ENCODE data around the gene PFKFB4.

The PFKFB4 gene

GRCh38 chr3:48584836-48585235 lies 28.2 kb upstream of the PFKFB4 start:
- no peak for DNase-seq (ENCODE audit: low spot score)

GRCh38 chr3:48581621-48582481 lies 25.2 kb upstream of the PFKFB4 start:
- DNase-seq (ENCODE audit: low spot score) = no peak

DNA sequence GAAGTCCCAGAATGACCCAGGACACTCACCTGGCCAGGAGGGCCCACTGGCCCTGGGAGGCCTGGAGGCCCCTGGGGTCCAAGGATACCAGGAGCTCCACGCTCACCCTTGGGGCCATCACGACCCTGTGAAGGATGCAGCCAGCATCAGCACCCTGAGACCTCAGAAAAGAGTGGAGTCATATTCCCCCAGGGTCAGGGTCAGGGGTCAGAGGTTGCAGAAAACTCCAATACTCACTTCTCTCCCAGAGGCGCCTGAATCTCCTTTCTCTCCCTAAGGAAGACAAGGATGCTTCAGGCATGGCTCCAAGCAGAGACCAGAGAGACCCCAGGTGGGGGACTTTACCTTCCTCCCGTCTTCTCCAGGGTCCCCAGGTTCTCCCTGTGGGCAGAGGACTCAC lies 20.0 kb upstream of the PFKFB4 start:
- DNase-seq (ENCODE audit: low spot score) = no peak

DNA sequence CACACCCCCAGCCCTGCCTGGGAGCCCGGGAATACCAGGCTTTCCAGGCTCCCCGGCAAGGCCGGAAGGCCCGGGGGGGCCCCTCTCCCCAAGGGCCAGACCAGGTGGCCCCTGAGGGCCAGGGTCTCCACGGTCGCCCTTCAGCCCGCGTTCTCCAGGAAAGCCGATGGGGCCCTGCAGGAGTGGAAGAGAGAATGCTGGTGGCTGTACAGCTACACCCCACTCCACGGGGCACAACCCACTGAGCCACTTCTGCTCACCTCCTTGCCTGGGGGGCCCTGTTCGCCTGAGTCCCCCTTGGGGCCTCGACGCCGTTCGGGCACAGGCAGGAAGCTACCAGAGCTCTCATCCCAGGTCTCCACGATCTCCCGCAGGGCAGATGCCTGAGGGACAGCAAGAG lies 18.8 kb upstream of the PFKFB4 start:
- DNase-seq (ENCODE audit: low spot score) = no peak

GRCh38 chr3:48573973-48574585 lies 17.5 kb upstream of the PFKFB4 start:
- DNase-seq (ENCODE audit: low spot score) = no peak

DNA sequence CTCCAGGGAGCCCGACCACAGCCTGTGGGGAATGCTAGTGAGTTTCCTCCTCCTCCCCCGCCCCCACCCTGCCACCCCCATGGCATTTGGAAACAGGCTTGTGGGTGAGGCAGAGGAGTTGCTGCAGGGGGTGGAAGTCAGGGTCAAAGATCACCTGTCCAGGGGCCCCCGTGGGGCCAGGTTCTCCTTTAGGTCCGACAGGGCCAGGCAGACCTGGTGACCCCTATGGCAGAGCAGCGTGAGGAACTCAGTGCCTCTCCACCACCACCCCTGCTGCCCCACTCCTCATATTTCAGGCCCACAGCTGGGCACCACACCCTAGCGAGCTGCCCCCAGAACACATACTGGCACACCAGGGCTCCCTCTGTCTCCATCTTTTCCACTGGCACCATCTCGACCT lies 15.9 kb upstream of the PFKFB4 start:
- no peak for DNase-seq (ENCODE audit: low spot score)

DNA sequence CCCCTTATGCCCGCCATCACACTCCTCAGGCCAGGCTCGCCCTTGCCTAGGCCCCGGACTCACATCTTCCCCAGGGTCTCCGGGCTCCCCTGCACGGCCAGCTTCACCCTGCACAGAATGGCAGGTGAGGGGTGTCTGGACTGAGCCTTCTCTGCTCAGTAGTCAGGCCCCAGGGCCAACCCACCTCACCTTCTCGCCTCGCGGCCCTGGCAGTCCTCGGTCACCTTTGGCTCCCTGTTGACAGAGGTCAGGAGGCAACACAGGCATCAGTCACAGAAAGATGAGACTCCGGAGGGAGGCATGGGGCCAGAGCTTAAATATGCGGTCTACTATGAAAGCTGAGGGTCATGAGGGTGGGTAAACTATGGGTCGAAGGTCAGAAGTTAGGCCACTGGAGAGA lies 15.3 kb upstream of the PFKFB4 start:
- DNase-seq (ENCODE audit: low spot score) = no peak

GRCh38 chr3:48569808-48570450 lies 13.3 kb upstream of the PFKFB4 start:
- DNase-seq (ENCODE audit: low spot score) = no peak

GRCh38 chr3:48569400-48569799 lies 12.8 kb upstream of the PFKFB4 start:
- DNase-seq (ENCODE audit: low spot score) = no peak

GRCh38 chr3:48568476-48568875 lies 11.9 kb upstream of the PFKFB4 start:
- no peak for DNase-seq (ENCODE audit: low spot score)

GRCh38 chr3:48567500-48567899 lies 10.9 kb upstream of the PFKFB4 start:
- no peak for DNase-seq (ENCODE audit: low spot score)

DNA sequence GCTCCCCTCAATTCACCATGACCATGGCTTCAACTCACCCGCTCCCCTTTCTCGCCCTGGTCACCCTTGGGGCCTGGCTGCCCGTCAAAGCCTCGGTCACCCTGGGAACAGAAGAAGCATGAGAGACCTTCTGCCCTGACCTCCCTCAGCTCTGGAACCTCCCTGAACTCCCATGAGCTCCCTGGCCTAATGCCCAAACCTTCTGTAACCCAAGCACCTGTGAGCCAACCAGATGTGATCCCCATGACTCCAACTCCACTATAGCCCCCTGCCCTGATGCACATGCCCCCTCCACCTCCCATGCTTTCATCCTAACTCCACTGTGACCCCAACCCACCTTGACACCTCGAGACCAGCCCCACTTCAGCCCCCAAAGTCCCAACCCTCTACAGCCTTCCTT lies 10.5 kb upstream of the PFKFB4 start:
- no peak for DNase-seq (ENCODE audit: low spot score)

DNA sequence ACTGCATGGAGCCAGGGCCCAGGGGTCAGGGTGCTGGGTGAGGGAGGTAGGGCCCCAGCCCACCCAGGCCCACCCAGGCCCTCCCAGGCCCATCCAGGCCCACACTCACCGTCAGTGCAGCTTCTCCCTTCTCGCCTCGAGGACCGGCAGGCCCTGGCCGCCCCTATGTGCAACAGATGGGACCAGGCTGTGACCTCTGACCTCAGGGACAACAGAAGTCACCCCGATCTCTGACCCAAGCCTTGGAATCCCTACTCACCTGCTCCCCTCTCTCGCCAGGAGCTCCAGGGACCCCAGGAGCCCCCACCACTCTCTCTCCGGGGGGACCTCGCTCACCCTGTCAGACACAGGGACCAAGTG lies 9.8 kb upstream of the PFKFB4 start:
- no peak for DNase-seq (ENCODE audit: low spot score)

DNA sequence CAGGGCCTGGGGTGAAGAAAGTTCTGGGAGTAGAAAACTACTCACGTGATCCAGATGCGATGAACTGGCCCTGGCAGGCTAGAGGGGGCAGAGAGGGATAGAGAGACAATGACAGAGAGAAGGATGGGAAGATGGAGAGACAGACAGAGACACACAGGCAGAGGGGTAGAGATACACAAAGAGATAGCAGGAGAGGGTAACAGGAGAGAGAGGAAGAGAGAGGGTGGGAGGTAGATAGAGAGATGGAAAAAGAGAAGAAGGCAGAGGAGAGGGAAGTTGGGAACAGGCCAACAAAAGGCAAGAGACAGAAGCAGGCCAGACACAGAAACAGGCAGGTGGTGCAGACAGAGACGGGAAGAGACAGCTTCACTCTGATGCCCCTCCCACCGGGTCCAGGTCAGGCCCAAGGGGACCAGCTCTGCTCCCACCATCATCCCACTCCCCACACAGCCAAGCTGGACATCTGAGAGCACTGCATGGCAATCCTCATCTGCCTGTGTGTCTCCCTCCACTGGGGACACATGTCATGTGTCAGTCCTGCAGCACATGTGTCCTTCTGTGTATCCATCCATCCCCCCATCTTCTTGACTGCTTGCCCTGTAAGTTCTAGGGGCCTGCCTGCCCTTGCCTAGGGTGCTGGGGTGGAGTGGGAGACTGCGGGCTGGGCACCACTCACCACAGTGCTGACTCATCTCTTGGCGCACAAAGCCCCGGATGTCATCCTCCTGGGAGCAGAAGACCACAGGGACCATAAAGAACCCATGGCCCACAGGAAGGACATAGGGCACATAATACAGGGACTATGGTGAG lies 9.2 kb upstream of the PFKFB4 start:
- DNase-seq (ENCODE audit: low spot score) = no peak

DNA sequence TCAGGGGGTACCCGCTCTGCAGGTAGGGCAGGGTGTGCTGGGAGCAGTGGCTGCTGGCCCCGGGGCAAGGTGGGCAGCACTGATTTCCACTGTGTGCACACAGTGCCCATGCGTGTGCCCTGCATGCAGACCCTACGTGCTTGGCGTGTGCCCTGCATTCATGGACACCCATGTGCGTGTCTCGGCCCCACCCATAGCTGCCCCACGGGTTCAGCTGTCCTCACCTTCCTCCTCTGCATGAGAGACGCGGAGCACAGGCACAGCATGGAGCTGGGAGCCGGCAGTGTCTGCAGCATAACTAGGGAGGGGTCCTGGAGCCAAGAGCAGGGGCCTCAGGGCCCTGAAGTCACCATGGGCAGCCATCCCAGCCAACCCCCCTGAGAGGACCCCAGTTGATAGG lies 8.6 kb upstream of the PFKFB4 start:
- DNase-seq (ENCODE audit: low spot score) = no peak

GRCh38 chr3:48564667-48565066 lies 8.1 kb upstream of the PFKFB4 start:
- no peak for DNase-seq (ENCODE audit: low spot score)

- peak; percentile 72 for DNase-seq (ENCODE audit: low spot score)
Measured at GRCh38 chr3:48564022-48564421, 7.4 kb upstream of the PFKFB4 start.

DNA sequence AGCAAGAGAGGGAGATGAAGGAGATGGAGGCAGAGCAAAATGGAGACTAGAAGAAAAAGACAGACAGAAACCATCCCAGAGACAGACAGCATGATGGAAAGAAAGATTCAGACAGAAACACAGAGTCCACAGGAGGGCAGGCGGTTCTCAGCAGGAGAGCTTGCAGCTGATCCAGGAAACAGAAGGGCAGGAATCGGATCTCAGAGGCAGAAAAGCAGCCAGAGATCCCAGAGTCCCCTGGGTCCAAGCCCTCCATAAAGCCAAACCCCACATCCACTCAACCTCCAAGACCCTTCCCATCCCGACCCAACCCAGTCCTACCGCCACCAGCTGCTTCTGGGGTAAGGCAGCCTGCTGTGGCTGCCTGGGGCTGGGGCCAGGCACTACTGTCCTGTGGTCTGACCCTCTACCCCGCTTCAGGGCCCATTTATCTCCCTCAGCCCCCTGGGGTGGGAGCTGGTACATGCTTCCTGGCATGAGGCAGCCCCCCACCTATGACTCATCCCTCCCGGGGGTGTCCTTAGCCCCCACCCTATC lies 6.8 kb upstream of the PFKFB4 start, which contains the start of gene UCN2:
UCN2 (minus strand) TSS at position 400 of the 537 bp plus-strand sequence. CDS start 657 bp downstream, outside the sequence.
- DNase-seq (ENCODE audit: low spot score) = no peak

DNA sequence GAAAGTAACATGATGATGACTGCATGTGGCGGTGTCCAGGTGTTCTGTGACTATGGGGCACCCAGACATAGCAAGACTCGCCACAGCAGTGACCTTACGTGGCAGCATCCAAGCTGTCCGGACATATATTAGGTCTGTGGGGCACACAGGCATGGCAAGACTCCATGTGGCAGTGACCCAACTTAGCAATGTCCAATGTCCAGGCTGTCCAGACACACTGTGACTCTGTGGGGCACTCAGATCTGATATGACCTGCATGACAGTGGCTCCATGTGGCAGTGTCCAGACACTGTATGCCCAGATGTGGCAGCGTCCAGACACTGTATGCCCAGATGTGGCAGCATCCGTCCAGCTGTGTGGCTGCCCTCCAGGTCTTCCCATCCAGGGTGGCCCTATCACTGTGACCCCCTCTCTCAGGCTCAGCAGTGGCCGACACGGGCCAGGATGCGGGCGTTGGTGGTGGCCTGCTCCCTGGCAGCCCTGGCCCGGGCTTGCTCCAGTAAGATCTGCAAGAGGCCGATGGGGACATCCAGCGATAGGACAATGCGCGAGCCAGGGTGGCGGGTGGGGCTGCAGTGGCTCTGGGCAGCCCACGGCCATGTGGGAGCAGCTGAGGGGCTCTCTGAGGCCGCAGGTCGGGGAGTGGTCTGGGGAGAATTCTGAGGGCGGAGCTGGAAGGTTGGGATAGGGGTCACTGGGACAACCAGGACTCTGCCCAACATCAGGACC lies 5.9 kb upstream of the PFKFB4 start:
- no peak for DNase-seq (ENCODE audit: low spot score)

DNA sequence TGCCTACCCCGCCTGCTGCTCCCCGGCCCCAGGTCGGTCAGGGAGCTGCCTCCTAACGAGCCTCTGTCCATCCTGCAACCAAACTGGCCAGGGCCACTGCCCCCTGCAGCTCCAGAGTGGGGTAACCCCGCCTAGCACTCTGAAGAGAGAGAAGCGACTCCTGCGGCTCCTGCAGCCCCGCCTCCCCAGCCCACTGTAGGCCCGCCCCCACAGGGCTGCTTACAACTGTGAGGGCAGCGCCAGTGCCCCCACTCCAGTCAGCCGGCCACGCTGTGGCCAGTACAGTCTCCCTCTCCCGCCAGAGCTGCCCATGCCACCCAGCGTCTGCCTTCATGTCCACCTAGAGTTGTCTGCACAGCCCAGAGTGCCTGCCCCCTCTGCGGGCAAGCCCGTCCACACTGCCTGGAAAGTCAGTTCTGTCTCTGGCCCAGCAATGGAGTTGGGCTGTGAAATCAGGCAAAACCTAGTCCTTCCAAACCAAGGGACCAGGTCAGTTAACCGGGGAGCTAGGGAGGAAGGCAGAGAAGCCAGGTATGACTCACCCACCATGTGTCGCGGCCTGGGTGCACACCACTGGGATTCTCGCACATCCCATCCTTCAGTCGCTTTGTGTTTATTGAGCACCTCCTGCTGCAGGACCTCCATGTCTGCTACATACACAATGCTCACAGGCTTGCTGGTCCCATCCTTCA lies 4.6 kb upstream of the PFKFB4 start:
- DNase-seq (ENCODE audit: low spot score) = no peak

DNA sequence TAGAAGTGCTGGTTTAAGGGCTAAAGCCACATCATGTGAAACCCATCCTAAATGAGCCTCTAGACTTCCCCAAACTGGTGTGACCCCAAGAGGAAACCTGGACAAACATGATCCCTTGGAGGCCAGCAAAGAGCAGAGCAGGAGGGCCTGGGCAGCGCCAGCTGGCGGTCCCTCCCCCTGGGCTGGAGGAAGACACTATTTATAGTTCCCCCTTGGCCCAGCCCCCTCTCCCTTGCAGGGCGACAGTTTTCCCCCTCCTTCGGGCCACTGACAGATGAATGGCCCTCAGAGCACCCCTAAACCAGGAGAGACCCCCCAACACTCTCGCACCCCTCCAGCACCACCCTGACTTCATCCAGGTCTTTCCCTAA lies 4.0 kb upstream of the PFKFB4 start:
- DNase-seq (ENCODE audit: low spot score) = no peak

All from globus pallidus (tissue), 1 donor.